CD4-positive, CD25-positive, alpha-beta regulatory T cell (primary cell): ENCODE results near the gene MASP1. TPM values are rescaled to one million over a fixed set of nuclear protein-coding genes. Genes with fewer than 3 reads are reported as not detected.

Experiments used
- ATAC-seq, 2 donors: fragments of 150-1000 bp; cut with Tn5 transposase; one replicate each; pipeline ENCODE4 v1.10.0; 2021; ENCODE audit warnings: low read depth in 2 of 2, moderate number of reproducible peaks in 2 of 2, moderate library complexity in 1 of 2
- DNase-seq, 3 donors: peaks; one replicate each; pipeline versions ENCODE4 v3.0.0 to v3.0.0-alpha.2; 2012 to 2022; ENCODE audit warnings: mixed read lengths in 1 of 3
- H3K27ac ChIP-seq: one replicate; pipeline ENCODE4 v1.7.0; 2013; ENCODE audit warnings: mild to moderate bottlenecking, low read length; ENCODE audit not compliant: insufficient read depth, poor library complexity, severe bottlenecking
- H3K27me3 ChIP-seq: one replicate; pipeline ENCODE4 v1.7.0; 2013; ENCODE audit warnings: low read length; ENCODE audit not compliant: control insufficient read depth, insufficient read depth
- H3K36me3 ChIP-seq: one replicate; pipeline ENCODE4 v1.7.0; 2013; ENCODE audit warnings: mild to moderate bottlenecking, low read length, moderate library complexity; ENCODE audit not compliant: control insufficient read depth, insufficient read depth
- H3K4me1 ChIP-seq: 2 replicates; pipeline ENCODE4 v1.7.0; 2013; ENCODE audit warnings: mild to moderate bottlenecking, low read length; ENCODE audit not compliant: insufficient read depth, control insufficient read depth, poor library complexity, severe bottlenecking
- H3K4me3 ChIP-seq: one replicate; pipeline ENCODE4 v1.7.0; 2013; ENCODE audit warnings: low read depth, mild to moderate bottlenecking, low read length, moderate library complexity
- H3K9me3 ChIP-seq, 2 experiments: 1 replicate in 1 of 2; 2 replicates in 1 of 2; pipeline ENCODE4 v1.7.0; 2013; ENCODE audit warnings: low read length in 2 of 2, mild to moderate bottlenecking in 1 of 2, moderate library complexity in 1 of 2; ENCODE audit not compliant: control insufficient read depth in 2 of 2
- H3K27ac Mint-ChIP-seq, 3 donors: one replicate each; pipeline ENCODE4 v1.8.0; 2020 to 2022; ENCODE audit warnings: mild to moderate bottlenecking in 3 of 3, mixed read lengths in 3 of 3, moderate library complexity in 2 of 3
- H3K27me3 Mint-ChIP-seq: one replicate; pipeline ENCODE4 v1.8.0; 2022; ENCODE audit warnings: mild to moderate bottlenecking, mixed read lengths
- H3K36me3 Mint-ChIP-seq: one replicate; pipeline ENCODE4 v1.8.0; 2020; ENCODE audit warnings: mixed read lengths
- H3K4me1 Mint-ChIP-seq, 4 donors: one replicate each; pipeline ENCODE4 v1.8.0; 2020 to 2022; ENCODE audit warnings: mixed read lengths in 4 of 4, mild to moderate bottlenecking in 1 of 4
- H3K4me3 Mint-ChIP-seq, 4 donors: one replicate each; pipeline ENCODE4 v1.8.0; 2020 to 2022; ENCODE audit warnings: mild to moderate bottlenecking in 4 of 4, mixed read lengths in 4 of 4, moderate library complexity in 3 of 4
- H3K9me3 Mint-ChIP-seq, 7 donors: one replicate each; pipeline ENCODE4 v1.8.0; 2020 to 2022; ENCODE audit warnings: mixed read lengths in 7 of 7, mild to moderate bottlenecking in 3 of 7, moderate library complexity in 2 of 7
- polyA plus RNA-seq, 4 donors: library from polyadenylated mRNA; unstranded; fragments of 300-500 nt; fragmentation: Illumina TruSeq; gene quantifications; one replicate each; pipeline ENCODE4 v1.2.3, GENCODE V29; 2021
- total RNA-seq: library from RNA; stranded (reverse); gene quantifications from one replicate; pipeline ENCODE4 v1.2.3, GENCODE V29; 2022

MASP1 gene
- total and polyA plus RNA-seq, 5 donors from 2014 or later, result not detected

DNA sequence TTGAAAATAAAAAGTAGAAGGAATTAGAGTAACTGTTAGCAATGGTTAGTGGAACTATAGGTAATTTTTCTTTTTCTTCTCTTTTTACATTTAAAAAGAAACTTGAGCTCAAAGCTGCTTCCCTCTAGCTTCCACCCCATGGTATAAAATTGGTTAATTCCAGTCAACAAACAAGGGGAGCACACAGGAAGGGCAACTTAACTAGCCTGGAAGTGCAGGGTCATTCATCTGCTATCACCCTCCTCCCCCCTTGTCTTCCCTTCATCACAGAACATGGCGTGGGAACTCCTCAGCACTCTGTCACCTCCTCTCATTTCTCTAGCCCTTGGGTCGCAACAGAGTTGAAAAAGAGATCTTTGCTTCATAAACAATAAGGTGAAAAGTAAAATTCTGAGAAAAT is 20.0 kb downstream of the MASP1 start:
- ATAC-seq (no peak), DNase-seq (no peak)
- Mint-ChIP-seq H3K9me3 (peaks cover 0 to 12% (median 4%) of the 10 kb centered on the region in 7 donors), H3K27me3 (peaks cover 25% of the 10 kb centered on the region), H3K36me3 (no peaks in the 10 kb centered on the region), H3K4me1 (no peaks in the 10 kb centered on the region), H3K27ac (no peak overlapping the region), H3K4me3 (no peak overlapping the region)
- H3K36me3 ChIP-seq, result no peaks in the 10 kb centered on the region
- no peaks in the 10 kb centered on the region for H3K4me1 ChIP-seq
- no peak overlapping the region for H3K27ac ChIP-seq
- H3K9me3 ChIP-seq, result peaks cover 0 to 2% of the 10 kb centered on the region in 2 experiments
- peaks cover 16% of the 10 kb centered on the region for H3K27me3 ChIP-seq
- H3K4me3 ChIP-seq, result no peak overlapping the region

- Histone ChIP-seq H3K27ac (no peak overlapping the region), H3K27me3 (peaks cover 18% of the 10 kb centered on the region), H3K9me3 (peaks cover 0 to 2% of the 10 kb centered on the region in 2 experiments), H3K4me1 (no peaks in the 10 kb centered on the region), H3K36me3 (no peaks in the 10 kb centered on the region), H3K4me3 (no peak overlapping the region)
- Mint-ChIP-seq H3K9me3 (peaks cover 0 to 12% (median 4%) of the 10 kb centered on the region in 7 donors), H3K4me1 (no peaks in the 10 kb centered on the region), H3K36me3 (no peaks in the 10 kb centered on the region), H3K4me3 (no peak overlapping the region), H3K27ac (no peak overlapping the region), H3K27me3 (peaks cover 32% of the 10 kb centered on the region)
- DNase-seq (no peak), ATAC-seq (no peak)
Observed at GRCh38 chr3:187269486-187269885, 22.1 kb downstream of the MASP1 start.

- Mint-ChIP-seq H3K36me3 (no peaks in the 10 kb centered on the region), H3K9me3 (peaks cover 0 to 12% (median 4%) of the 10 kb centered on the region in 7 donors), H3K4me1 (no peaks in the 10 kb centered on the region), H3K27ac (no peak overlapping the region), H3K4me3 (no peak overlapping the region), H3K27me3 (peaks cover 31% of the 10 kb centered on the region)
- no peaks in the 10 kb centered on the region for H3K36me3 ChIP-seq
- H3K27me3 ChIP-seq, result peaks cover 22% of the 10 kb centered on the region
- peaks cover 0 to 2% of the 10 kb centered on the region in 2 experiments for H3K9me3 ChIP-seq
- H3K4me1 ChIP-seq, result no peaks in the 10 kb centered on the region
- ATAC-seq (no peak), DNase-seq (no peak)
- no peak overlapping the region for H3K27ac ChIP-seq
- no peak overlapping the region for H3K4me3 ChIP-seq
Observed at GRCh38 chr3:187267306-187267705, 24.2 kb downstream of the MASP1 start.

DNA sequence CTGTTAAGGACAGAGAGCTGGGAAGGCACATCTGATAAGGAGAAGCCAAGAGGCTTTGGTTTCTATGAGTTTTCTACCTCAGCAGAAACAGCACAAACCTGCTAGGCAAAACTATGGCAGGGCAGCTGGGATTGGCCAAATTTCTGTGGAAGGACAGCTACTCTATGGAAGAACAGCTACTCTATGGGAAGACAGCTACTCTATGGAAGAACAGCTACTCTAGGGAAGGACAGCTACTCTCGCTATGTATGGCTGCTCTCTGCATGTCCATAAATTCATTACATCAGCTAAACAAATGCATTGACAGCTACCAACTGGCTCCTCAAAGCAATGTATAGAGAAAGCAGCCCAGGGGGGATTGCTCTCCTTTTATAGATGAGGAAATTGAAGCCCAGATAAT is 24.8 kb downstream of the MASP1 start:
- no peak for DNase-seq
- peaks cover 0 to 14% (median 4%) of the 10 kb centered on the region in 7 donors for H3K9me3 Mint-ChIP-seq
- no peak for ATAC-seq
- no peak overlapping the region for H3K4me3 Mint-ChIP-seq
- no peak overlapping the region for H3K27ac ChIP-seq
- H3K27ac Mint-ChIP-seq, result no peak overlapping the region
- no peaks in the 10 kb centered on the region for H3K36me3 ChIP-seq
- no peaks in the 10 kb centered on the region for H3K4me1 Mint-ChIP-seq
- H3K4me3 ChIP-seq, result no peak overlapping the region
- H3K36me3 Mint-ChIP-seq, result no peaks in the 10 kb centered on the region
- peaks cover 0 to 2% of the 10 kb centered on the region in 2 experiments for H3K9me3 ChIP-seq
- H3K4me1 ChIP-seq, result no peaks in the 10 kb centered on the region
- H3K27me3 Mint-ChIP-seq, result peaks cover 37% of the 10 kb centered on the region
- H3K27me3 ChIP-seq, result peaks cover 16% of the 10 kb centered on the region

GRCh38 chr3:187265461-187265955 is 26.0 kb downstream of the MASP1 start:
- no peaks in the 10 kb centered on the region for H3K36me3 Mint-ChIP-seq
- peaks cover 39% of the 10 kb centered on the region for H3K27me3 Mint-ChIP-seq
- Histone ChIP-seq H3K9me3 (peaks cover 0 to 2% of the 10 kb centered on the region in 2 experiments), H3K4me1 (no peaks in the 10 kb centered on the region), H3K36me3 (no peaks in the 10 kb centered on the region), H3K27me3 (peaks cover 12% of the 10 kb centered on the region), H3K4me3 (no peak overlapping the region), H3K27ac (no peak overlapping the region)
- no peak overlapping the region for H3K4me3 Mint-ChIP-seq
- DNase-seq (no peak), ATAC-seq (no peak)
- no peaks in the 10 kb centered on the region for H3K4me1 Mint-ChIP-seq
- no peak overlapping the region for H3K27ac Mint-ChIP-seq
- H3K9me3 Mint-ChIP-seq, result peaks cover 0 to 13% (median 4%) of the 10 kb centered on the region in 7 donors

GRCh38 chr3:187264911-187265310 is 26.6 kb downstream of the MASP1 start:
- H3K27me3 Mint-ChIP-seq, result peaks cover 33% of the 10 kb centered on the region

DNA sequence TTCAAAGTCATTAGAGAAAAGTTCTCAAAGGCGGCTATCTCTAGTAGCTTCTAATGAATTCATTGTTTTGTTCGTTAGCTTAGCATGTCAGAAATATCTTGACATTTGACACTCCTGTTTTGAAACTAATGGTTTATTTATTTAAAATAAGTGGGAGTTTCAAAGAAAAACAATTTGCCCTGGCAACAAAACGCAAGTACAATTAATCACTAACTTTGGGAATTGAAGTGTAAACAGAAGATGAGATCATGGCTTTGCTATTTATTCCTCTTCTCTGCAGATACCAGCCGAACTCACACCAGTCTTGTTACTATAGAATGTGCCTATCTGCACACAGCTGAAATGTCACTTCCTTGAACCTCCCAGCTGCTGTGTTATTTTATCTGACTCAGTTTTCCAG is 27.5 kb downstream of the MASP1 start:
- H3K27me3 Mint-ChIP-seq, result peaks cover 32% of the 10 kb centered on the region
- DNase-seq, result no peak
- H3K4me3 ChIP-seq, result no peak overlapping the region
- H3K4me3 Mint-ChIP-seq, result no peak overlapping the region
- H3K4me1 ChIP-seq, result no peaks in the 10 kb centered on the region
- no peaks in the 10 kb centered on the region for H3K4me1 Mint-ChIP-seq
- no peak overlapping the region for H3K27ac ChIP-seq
- peaks cover 0 to 6% (median 1%) of the 10 kb centered on the region in 7 donors for H3K9me3 Mint-ChIP-seq
- peaks cover 14% of the 10 kb centered on the region for H3K27me3 ChIP-seq
- H3K27ac Mint-ChIP-seq, result no peak overlapping the region
- H3K36me3 ChIP-seq, result no peaks in the 10 kb centered on the region
- ATAC-seq, result no peak
- no peaks in the 10 kb centered on the region for H3K36me3 Mint-ChIP-seq
- H3K9me3 ChIP-seq, result no peaks in the 10 kb centered on the region

More at GRCh38 chr3:187264911-187265310, 26.6 kb downstream of the MASP1 start:
- ATAC-seq (no peak), DNase-seq (no peak)
- Mint-ChIP-seq H3K4me1 (no peaks in the 10 kb centered on the region), H3K9me3 (peaks cover 0 to 8% (median 4%) of the 10 kb centered on the region in 7 donors), H3K36me3 (no peaks in the 10 kb centered on the region), H3K27ac (no peak overlapping the region), H3K4me3 (no peak overlapping the region)
- H3K9me3 ChIP-seq, result peaks cover 0 to 2% of the 10 kb centered on the region in 2 experiments
- H3K36me3 ChIP-seq, result no peaks in the 10 kb centered on the region
- peaks cover 12% of the 10 kb centered on the region for H3K27me3 ChIP-seq
- H3K4me1 ChIP-seq, result no peaks in the 10 kb centered on the region
- no peak overlapping the region for H3K4me3 ChIP-seq
- H3K27ac ChIP-seq, result no peak overlapping the region

GRCh38 chr3:187263270-187263669 is 28.3 kb downstream of the MASP1 start:
- ATAC-seq (no peak), DNase-seq (no peak)
- peaks cover 14% of the 10 kb centered on the region for H3K27me3 ChIP-seq
- Mint-ChIP-seq H3K27ac (no peak overlapping the region), H3K36me3 (no peaks in the 10 kb centered on the region), H3K27me3 (peaks cover 32% of the 10 kb centered on the region), H3K4me1 (no peaks in the 10 kb centered on the region), H3K4me3 (no peak overlapping the region), H3K9me3 (peaks cover 0 to 6% (median 0%) of the 10 kb centered on the region in 7 donors)
- no peak overlapping the region for H3K27ac ChIP-seq
- no peak overlapping the region for H3K4me3 ChIP-seq
- H3K4me1 ChIP-seq, result no peaks in the 10 kb centered on the region
- H3K36me3 ChIP-seq, result no peaks in the 10 kb centered on the region
- H3K9me3 ChIP-seq, result no peaks in the 10 kb centered on the region
